ENCODE results near the gene SLC17A3.

The SLC17A3 gene

DNA sequence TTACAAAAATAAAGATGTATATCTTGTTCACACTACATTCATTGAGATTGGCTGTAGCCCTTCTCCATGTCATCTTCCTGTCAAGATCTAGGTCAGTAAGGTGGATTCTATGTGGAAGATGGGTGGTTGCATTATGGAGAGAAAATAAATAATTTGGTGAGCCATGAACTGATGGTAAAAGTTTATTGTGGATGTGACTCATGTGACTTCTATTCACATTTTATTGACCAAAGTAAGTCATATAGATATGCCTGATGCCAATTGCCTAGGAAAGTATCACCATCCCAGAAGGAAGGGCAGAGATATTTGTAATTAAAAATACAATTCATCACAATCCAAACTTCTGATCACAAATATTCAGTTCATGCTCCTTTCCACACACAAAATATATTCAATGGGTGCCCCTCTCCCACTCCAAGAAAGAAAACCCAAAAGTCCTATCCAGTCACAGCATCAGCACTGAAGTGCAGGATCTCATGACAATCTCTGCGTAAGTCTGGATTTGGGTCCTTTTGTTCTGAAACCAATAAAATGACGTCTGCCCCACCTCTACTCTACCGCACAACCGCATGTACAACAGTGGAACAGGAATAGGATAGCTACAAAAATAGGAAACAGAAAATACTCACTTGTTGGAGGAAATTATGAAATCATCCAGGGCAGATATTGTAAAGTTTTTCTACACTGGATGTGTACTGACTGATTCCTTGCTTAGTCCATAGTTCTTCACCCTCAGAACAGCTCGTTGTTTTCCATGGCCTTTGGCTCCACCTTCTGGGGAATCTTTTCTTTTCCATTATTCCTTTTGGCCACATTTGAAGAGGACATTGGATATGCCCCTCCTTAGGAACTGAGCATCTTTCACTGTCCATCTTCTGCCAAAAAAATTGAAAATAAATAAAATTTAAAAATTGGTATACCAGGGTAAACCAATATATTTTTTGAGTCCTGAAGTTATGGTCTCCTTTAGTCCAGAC, 16.1 kb upstream of the SLC17A3 start:
- DNase-seq (ENCODE audit: low spot score) = no peak

DNA sequence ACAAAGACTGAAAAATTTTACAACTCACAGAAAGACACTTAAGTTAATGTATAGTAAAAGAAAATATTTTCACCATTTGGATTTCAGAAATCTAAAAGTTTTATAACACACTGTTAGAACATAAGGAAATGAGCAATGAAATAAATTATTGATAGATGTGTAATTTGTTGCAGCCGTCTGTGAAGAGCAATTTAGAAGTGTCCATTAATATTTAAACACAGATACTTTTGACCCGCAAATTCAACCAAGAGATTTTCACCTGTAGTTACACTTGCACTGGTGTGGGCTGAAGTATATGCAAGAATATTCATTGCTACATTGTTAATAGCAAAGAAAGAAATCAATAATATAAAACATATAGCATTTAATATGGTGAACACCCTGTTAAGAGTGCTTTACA, 14.6 kb upstream of the SLC17A3 start:
- DNase-seq (ENCODE audit: low spot score) = no peak

DNA sequence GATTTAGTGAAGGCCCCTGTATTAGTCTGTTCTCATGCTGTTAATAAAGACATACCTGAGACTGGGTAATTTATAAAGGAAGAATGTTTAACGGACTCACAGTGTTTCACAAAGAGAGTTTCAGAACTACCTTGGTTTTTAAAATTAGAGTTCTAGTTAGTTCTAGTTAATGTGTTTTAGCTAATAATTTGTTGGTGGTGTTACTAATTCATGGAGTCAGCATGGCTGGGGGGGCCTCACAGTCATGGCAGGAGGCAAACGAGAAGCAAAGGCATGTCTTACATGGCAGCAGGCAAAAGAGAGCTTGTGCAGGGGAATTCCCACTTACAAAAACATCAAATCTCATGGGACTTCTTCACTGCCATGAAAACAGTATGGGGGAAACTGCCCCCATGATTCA, 12.0 kb upstream of the SLC17A3 start:
- DNase-seq (ENCODE audit: low spot score) = no peak

DNA sequence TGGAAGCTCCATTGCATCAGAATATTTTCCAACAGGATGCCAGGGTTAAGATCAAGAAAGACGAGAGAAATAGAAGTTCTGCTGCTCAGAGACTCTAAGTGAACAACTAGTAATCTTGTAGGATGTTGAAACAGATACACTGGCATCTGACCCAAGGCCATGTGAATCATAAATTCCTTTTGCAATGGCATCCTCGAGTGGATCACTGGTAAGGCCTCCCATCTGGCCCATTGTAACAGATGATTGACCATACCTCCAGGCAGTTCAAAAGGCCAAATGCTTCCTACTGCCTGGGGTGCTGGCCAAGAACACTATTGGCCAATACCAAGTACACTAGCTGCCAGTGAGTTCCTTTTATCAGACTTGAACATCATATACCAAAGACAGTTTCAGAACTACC, 9.9 kb upstream of the SLC17A3 start:
- DNase-seq (ENCODE audit: low spot score) = no peak

DNA sequence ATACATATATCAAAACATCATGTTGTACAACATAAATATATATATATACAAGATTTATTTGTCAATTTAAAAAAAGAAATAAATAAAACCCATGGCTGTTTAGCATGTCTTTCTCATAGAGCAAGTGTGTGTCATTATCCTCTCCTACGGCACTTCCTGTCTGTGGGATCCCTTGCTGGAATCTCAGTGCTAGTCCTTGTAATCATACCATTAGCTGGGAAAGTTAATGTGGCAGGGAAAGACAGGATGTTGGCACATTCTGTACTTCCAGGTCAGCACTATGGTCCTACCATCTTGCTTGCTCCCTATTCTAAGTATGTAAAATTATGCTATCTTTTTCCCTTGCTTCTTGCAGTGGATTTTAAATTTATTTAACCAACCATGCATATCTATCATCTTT, 9.5 kb upstream of the SLC17A3 start:
- DNase-seq (ENCODE audit: low spot score) = no peak

DNA sequence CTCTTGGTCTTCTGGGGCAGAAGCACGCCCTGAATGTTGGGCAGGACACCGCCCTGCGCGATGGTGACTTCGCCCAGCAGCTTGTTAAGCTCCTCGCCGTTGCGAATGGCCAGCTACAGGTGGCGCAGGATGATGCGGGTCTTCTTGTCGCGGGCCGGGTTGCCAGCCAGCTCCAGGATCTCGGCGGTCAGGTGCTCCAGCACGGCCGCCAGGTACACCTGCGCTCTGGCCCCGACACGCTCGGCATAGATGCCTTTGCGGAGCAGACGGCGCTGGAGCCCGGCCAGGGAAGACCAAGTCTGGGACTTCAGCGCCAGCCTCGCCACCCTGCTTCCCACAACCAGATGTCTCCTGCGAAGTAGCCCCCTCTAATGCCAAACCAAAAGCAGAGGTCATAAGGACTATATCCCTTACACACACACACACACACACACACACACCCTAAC, 8.0 kb upstream of the SLC17A3 start:
- no peak for DNase-seq (ENCODE audit: low spot score)

DNA sequence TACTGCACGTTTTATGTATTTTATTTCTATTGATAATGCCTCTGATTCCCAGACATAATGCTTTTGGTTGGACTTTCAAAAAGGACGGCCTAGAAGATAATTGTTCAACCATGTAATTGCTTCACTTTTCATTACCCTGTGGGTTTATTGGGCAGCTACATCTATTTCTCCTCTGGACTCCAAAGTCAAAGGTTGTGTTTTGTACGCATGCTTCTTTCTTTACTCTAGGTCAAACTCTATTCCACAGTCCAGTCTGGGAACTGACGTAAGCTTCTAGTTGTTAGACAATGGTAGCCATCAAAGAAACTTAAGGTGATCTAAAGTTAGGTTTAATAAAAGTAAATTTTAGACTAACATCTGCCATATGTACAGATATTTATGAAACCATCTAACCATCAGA, 6.6 kb upstream of the SLC17A3 start:
- DNase-seq (ENCODE audit: low spot score) = no peak

DNA sequence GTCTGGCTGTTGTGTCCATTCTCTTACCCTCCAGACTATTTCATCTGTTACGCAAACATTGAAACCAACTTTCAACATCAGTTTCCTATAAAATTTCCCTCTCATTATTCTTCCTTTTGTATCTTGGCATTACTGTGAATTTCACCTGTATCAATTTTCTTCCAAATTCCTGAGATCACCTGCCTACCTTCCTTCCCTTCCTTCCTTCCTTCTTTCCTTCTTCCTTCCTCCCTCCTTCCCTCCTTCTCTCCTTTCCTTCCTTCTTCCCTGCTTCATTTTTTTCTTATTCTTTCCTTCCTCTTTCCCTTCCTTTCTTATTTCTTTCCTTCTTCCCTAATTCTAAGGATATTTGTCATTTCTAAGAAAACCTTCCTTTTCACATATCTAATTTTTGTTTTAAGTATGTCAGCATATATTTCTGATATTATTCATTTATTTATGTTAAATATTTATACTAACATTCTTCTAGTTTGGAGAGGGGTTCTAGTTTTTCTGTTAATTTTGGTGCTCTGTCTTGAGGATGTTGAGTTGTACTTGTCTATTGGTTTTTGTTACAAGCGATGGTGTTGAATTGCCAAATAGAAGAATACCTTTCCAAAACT, 4.8 kb upstream of the SLC17A3 start:
- no peak for DNase-seq (ENCODE audit: low spot score)

DNA sequence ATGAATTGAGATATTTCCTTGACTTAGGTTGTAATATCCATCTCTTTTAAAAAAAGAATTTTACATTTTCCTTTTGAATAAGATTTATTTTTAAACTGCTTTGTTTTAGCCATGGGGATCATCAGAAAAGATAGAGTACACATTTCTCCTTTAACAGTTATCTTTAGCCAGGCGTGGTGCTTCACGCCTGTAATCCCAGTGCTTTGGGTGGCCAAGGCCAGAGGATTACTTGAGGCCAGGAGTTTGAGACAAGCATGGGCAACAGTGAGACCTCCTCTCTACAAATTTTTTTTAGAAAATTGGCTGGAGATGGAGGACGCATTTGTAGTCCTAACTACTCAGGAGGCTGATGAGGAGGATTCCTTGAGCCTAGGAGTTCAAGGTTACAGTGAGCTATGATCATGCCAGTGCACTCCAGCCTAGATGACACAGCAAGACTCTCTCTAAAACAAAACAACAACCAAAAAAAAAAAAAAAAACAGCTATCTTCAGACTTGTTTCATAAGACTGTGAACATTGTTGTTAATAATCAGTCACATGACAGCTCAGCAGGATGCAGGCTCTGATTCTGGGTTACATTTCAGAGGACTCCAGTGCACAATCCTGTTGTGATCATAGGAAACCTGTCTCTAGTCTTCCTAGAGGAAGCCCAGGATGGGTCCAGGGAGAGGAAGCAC, 2.0 kb upstream of the SLC17A3 start:
- DNase-seq (ENCODE audit: low spot score) = no peak

DNA sequence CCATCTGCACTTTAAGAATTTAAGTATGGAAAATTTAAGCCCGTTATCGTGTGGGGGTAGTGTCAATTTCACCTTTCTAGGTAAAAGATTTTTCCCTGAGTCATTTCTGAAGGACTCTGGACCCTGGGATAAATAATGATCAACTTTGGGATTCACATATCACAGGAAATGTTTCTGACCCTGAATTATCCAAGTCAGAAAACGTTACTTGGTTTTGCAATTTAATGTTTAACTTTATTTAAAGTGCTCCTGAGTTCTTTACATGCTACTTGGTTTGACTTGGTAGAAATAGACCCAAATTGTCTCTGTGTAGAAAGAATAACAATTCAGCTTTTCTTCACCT, 1.5 kb upstream of the SLC17A3 start:
- DNase-seq (ENCODE audit: low spot score) = no peak

DNA sequence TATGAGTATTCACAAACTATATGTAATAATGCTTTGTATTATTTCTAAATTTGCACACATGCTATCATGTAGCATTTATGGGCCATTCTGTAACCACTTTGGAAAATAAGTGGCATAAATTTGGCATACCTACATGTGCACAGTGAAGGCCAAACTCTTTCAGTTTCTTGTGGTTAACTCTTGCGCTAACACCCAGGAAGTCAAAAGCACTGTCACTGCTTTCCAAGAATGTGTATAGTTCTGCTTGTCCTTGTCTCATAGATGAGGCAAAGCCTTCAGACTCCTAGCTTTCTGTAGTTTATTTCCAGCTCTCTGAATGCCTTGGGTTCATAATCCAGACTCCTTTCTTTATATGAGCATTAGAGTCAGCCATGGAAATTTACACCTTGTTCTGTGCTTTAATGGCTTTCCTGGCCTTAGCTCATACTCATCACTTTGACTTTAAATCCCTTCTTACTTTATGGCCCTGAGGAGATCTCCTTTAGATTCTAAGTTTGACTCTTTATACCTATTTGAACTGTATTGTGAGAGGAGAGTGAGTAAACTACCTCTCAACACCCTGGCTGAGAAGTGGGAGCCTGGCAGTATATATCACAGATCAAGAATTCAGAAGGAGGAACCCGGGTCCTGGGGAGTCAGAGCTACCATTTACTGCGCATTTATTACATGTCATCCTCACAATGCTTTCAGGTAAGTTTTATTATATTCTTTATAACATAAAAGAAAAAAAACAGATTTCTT, 949 bp upstream of the SLC17A3 start:
- no peak for DNase-seq (ENCODE audit: low spot score)

DNA sequence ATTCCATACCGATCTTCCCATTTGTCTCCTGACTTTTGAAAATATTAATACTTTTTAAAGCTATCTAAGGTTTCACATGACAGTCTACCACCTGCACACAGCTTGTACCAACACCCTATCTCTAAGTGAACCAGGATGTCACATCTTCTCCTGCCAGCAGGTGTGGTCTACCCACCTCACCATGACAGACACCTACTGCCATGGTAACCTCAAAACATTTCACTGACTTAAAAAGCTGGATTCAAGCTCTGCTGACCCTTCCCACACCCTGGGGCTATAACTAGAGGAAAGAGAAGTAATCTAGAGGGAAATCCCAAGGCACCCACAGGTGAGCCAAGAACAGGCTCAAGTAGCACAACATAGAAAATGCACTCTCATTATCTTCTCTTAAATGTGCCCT, 1.2 kb downstream of the SLC17A3 start:
- no peak for DNase-seq (ENCODE audit: low spot score)

DNA sequence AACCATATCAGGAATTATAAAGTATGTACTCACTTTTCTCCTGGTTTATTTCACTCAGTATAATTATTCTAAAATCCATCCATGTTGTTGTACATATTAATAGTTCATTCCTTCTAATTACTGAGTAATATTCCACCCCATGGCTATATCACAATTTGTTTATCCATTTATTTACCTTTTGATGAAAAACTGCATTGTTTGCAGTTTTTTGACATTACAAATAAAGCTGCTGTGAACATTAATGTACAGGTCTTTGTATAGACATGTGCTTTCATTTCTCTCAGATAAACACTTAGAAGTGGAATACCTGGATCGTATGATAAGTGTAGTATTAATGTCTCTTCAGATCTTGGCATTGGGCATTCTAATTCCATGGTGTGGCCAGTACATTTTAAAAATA, 4.2 kb downstream of the SLC17A3 start:
- DNase-seq (ENCODE audit: low spot score) = no peak

DNA sequence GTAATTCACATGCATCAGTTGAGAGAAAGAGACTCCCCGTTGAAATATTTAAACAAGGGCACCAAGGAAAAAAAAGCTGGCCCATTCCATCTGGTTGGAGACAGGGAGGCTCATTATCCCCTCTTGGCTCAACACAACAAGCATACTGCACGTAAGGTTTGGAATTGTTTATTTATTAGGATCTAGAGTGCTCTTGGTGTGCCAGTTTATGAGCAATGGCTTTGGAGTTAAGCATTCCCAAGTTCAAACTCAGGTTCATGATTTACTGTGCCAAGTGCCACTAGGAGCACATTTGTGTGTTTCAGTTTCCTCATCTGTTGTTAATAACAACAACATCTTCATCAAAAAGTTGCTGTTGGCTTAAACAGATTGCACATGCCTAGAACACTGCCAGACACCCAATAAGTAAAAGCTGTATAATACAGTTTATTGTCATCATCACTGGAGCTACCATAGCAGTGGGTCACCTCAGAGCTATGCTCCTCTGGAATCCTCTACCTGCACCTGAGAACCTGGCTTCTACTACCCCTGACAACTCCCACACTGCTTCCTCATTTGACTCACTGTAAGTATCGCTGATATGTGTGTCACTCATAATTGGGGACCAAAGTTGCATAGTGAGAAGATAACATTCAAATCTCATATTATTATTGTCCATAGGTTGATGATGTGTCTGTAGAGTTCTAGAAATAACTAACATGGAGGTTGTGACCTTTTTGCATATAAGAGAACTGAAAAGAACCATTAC, 5.4 kb downstream of the SLC17A3 start:
- no peak for DNase-seq (ENCODE audit: low spot score)

DNA sequence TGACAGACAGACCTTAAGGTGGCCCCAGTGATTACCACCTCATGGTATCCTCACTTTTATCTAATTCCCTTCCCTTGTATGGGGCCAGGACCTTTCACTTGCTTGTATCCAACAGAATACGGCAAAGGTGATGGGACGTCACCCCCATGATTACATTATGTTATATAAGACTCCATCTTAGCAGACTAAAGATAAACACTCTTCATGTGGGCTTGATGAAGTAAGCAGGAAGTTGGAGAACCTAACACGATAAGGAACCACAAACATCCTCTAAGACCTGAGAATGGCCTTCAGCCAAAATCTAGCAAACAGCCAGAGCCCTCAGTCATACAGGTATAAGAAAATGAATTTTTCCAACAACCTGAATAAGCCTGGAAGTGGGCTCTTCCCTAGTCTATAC, 8.0 kb downstream of the SLC17A3 start:
- no peak for DNase-seq (ENCODE audit: low spot score)

DNA sequence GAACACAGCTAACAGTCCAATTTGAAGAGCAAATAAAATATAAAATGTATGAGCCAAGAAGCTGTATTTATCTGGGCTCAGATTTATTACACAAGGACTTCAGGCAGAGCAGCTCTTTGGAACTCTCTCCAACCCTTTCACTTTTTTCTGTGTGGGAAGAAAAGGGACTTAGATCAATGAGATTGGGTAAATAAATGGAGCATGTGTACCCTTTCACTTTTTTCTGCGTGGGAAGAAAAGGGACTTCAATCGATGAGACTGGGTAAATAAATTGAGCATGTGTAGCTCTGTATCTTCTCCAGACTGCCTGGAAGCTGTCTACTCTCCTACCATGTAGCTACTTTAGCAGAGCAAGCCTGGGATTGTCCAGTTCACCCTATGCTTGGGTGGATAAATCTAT, 10.7 kb downstream of the SLC17A3 start:
- no peak for DNase-seq (ENCODE audit: low spot score)

DNA sequence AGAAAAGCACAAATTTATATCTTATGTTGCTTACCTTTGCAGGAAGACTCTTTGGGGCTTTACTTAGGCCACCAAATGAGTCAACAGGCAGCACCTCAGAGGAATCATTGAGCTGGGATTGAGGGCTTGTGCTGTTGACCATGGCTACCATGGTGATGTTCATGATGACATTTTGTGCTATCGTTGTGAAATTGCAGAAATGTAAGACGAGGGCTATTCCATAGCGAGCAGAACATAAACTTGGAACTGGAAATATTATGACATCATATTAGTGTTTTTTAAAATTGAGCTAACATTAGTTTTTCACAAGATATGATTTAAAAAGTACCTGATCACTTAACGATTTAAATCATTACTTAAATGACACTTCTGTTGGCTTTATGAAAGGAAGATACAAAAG, 11.8 kb downstream of the SLC17A3 start:
- no peak for DNase-seq (ENCODE audit: low spot score)

DNA sequence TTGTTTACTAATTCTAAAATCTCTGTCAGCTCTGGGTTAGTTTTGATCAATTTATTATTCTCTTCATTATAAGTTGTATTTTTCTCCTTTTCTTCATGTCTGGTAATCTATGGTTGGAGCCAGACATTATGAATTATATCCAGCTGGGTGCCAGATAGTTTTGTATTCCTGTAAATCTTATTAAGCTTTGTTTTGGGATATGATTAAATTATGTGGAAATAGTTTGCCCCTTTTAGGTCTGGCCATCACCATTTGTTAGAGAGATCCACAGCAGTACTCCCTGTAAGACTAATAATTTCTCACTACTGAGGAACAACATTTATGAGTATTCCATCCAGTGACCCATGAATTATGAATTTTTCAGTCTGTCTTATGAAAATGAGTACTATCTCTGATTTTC, 21.3 kb downstream of the SLC17A3 start:
- no peak for DNase-seq (ENCODE audit: low spot score)

DNA sequence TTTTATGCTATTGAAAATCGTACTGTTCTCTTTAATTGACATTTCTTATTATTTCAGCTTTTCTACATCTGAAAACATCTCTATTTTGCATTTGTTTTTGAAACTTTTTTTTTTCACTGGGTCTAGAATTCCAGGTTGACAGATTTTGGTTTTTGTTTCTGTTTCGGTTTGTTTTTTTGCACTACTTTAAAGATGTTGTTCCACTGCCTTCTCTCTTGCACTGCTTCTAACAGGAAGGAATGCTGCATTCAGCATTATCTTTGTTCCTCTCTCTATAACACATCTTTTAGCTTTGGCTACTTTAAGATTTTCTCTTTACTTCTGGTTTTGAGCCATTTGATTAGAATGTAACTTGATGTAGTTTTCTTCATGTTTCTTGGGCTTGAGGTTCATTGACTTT, 22.1 kb downstream of the SLC17A3 start:
- no peak for DNase-seq (ENCODE audit: low spot score)

DNA sequence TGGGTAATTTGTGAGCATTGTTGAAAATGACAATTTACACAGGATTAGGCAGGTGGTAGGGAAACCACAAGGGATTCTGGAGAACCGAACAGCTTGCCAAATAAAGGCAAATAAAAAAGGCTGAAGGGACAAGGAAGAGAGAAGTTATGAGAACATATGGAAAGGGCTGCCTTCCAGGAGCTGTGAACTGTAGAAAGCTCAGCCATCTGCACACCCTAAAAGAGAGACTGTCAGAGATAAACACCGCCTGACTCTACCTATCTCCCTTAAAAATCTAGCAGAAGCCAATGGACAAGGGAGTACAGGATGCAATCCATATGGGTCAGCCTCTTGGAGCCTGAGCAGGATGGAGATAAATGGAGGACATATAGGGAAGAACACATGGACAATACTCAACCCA, 29.5 kb downstream of the SLC17A3 start:
- DNase-seq (ENCODE audit: low spot score) = no peak

DNA sequence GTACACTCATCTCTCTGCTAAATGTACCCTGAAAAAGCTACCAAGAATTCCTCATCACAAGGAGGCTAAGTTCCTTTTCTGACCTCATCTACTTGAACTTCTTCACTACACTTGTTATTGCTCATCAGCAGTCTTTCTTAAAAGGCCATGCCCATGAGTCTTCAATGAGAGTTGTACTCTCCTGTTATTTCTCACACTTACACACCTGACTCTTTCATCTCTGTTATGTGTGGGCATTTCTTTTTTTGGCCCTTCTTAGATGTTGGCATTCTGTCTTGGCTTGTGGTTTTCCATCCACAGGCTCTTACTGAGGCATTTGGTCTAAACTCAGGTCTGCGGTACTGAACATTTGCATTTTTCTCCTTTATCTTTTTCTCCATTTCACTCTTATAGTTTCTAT, 31.5 kb downstream of the SLC17A3 start:
- no peak for DNase-seq (ENCODE audit: low spot score)

Data from HuH-7.5 (cell line).